Measurements from ENCODE around the gene COA1.

GRCh38 chr7:43716598-43716997, 12.7 kb downstream of the COA1 start:
- TF ChIP-seq, protein P1, sequence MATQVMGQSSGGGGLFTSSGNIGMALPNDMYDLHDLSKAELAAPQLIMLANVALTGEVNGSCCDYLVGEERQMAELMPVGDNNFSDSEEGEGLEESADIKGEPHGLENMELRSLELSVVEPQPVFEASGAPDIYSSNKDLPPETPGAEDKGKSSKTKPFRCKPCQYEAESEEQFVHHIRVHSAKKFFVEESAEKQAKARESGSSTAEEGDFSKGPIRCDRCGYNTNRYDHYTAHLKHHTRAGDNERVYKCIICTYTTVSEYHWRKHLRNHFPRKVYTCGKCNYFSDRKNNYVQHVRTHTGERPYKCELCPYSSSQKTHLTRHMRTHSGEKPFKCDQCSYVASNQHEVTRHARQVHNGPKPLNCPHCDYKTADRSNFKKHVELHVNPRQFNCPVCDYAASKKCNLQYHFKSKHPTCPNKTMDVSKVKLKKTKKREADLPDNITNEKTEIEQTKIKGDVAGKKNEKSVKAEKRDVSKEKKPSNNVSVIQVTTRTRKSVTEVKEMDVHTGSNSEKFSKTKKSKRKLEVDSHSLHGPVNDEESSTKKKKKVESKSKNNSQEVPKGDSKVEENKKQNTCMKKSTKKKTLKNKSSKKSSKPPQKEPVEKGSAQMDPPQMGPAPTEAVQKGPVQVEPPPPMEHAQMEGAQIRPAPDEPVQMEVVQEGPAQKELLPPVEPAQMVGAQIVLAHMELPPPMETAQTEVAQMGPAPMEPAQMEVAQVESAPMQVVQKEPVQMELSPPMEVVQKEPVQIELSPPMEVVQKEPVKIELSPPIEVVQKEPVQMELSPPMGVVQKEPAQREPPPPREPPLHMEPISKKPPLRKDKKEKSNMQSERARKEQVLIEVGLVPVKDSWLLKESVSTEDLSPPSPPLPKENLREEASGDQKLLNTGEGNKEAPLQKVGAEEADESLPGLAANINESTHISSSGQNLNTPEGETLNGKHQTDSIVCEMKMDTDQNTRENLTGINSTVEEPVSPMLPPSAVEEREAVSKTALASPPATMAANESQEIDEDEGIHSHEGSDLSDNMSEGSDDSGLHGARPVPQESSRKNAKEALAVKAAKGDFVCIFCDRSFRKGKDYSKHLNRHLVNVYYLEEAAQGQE (IDR thresholded peaks at IDR 0.05; ENCODE audit: insufficient replicate concordance, low read depth): no peak
- TF ChIP-seq, protein P2, sequence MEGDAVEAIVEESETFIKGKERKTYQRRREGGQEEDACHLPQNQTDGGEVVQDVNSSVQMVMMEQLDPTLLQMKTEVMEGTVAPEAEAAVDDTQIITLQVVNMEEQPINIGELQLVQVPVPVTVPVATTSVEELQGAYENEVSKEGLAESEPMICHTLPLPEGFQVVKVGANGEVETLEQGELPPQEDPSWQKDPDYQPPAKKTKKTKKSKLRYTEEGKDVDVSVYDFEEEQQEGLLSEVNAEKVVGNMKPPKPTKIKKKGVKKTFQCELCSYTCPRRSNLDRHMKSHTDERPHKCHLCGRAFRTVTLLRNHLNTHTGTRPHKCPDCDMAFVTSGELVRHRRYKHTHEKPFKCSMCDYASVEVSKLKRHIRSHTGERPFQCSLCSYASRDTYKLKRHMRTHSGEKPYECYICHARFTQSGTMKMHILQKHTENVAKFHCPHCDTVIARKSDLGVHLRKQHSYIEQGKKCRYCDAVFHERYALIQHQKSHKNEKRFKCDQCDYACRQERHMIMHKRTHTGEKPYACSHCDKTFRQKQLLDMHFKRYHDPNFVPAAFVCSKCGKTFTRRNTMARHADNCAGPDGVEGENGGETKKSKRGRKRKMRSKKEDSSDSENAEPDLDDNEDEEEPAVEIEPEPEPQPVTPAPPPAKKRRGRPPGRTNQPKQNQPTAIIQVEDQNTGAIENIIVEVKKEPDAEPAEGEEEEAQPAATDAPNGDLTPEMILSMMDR (IDR thresholded peaks at IDR 0.05; ENCODE audit: insufficient read depth, low read length): no peak
- no peak for TF ChIP-seq GABPA (IDR thresholded peaks at IDR 0.05; ENCODE audit: low read depth)
